Endothelial cell of umbilical vein (primary cell): ENCODE data around the gene TRIM65. TPM values are rescaled to one million over a fixed set of nuclear protein-coding genes. Genes with fewer than 3 reads are reported as not detected.
A peak's percentile ranks its signal among the peaks of the same experiment; 100 is the strongest.

Source experiments
- BruUV-seq: library from RNA; stranded (reverse); fragments of 400-500 nt; replicated peaks from 2 replicates; lab custom pipeline; 2021; lab: Mats Ljungman, UMichigan
- CTCF ChIA-PET: fragments of 300-600, 350-600 bp; sonication (Branson Sonifier 250); formaldehyde crosslinking; loops from one replicate; lab custom pipeline; 2021; ENCODE audit warnings: antibody characterized with exemption, inconsistent platforms; lab: Charles Lee
- POLR2A ChIA-PET: fragments of 300-600, 350-600 bp; sonication (Branson Sonifier 250); formaldehyde crosslinking; loops from one replicate; lab custom pipeline; 2021; ENCODE audit warnings: antibody characterized with exemption, inconsistent platforms; lab: Charles Lee
- DNase-seq: peaks from one replicate; pipeline ENCODE4 v3.0.0-alpha.2; 2011; ENCODE audit warnings: low read depth, low spot score
- FAIRE-seq: peaks from 2 replicates; lab custom pipeline; 2011; peaks lifted over from hg19 to GRCh38; lab: Jason Lieb, UNC
- H2AFZ ChIP-seq: 2 replicates; pipeline ENCODE4 v1.6.0; 2012; ENCODE audit warnings: low read depth, low read length, control low read depth, inconsistent platforms
- H3K27ac ChIP-seq: 2 replicates; pipeline ENCODE4 v1.5.1; 2011; ENCODE audit warnings: low read depth, mild to moderate bottlenecking, control low read depth, low read length, moderate library complexity; ENCODE audit not compliant: insufficient read depth
- H3K27me3 ChIP-seq, 2 experiments: 2 replicates each; pipeline versions ENCODE4 v1.6.0 to v1.6.1; 2011; ENCODE audit warnings: low read length in 2 of 2, mixed read lengths in 1 of 2; ENCODE audit not compliant: control insufficient read depth in 2 of 2, insufficient read depth in 2 of 2
- H3K36me3 ChIP-seq, 2 experiments: 2 replicates in 1 of 2; 3 replicates in 1 of 2; pipeline ENCODE4 v1.5.1; 2011; ENCODE audit warnings: low read length in 2 of 2, mild to moderate bottlenecking in 1 of 2, moderate library complexity in 1 of 2; ENCODE audit not compliant: control insufficient read depth in 2 of 2, insufficient read depth in 2 of 2; ENCODE audit errors: extremely low read depth in 1 of 2
- H3K4me1 ChIP-seq: 3 replicates; pipeline ENCODE4 v1.5.1; 2011; ENCODE audit warnings: mild to moderate bottlenecking, low read length; ENCODE audit not compliant: control insufficient read depth, insufficient read depth; ENCODE audit errors: extremely low read depth
- H3K4me2 ChIP-seq: 2 replicates; pipeline ENCODE4 v1.6.1; 2011; ENCODE audit warnings: low read length, control low read depth, mixed read lengths; ENCODE audit not compliant: insufficient read depth
- H3K4me3 ChIP-seq, 3 experiments: fragments of 200-600 bp in 1 of 3; sonication (generic), shearing (Covaris generic) in 1 of 3; replicated peaks in 1 of 3; 2 replicates each; pipeline ENCODE4 v1.5.1; 2011 to 2016; ENCODE audit warnings: control low read depth in 3 of 3, low read length in 3 of 3, mild to moderate bottlenecking in 2 of 3, inconsistent platforms in 1 of 3, low read depth in 1 of 3, moderate library complexity in 1 of 3; ENCODE audit not compliant: insufficient read depth in 1 of 3
- H3K79me2 ChIP-seq: 2 replicates; pipeline ENCODE4 v1.6.0; 2012; ENCODE audit warnings: low read length, inconsistent platforms; ENCODE audit not compliant: control insufficient read depth, insufficient read depth
- H3K9ac ChIP-seq: replicated peaks from 2 replicates; pipeline ENCODE3; 2011; ENCODE audit warnings: low read length, control low read depth; ENCODE audit not compliant: insufficient read depth; ENCODE audit errors: extremely low read depth
- H3K9me1 ChIP-seq: replicated peaks from 3 replicates; pipeline ENCODE4 v1.6.0; 2011; ENCODE audit warnings: mild to moderate bottlenecking, low read length; ENCODE audit not compliant: control insufficient read depth, insufficient read depth; ENCODE audit errors: extremely low read depth
- H3K9me3 ChIP-seq: replicated peaks from 2 replicates; pipeline ENCODE4 v1.5.1; 2012; ENCODE audit warnings: low read length, inconsistent platforms; ENCODE audit not compliant: control insufficient read depth, insufficient read depth
- H4K20me1 ChIP-seq: replicated peaks from 2 replicates; pipeline ENCODE3; 2011; ENCODE audit warnings: mild to moderate bottlenecking, low read length; ENCODE audit not compliant: control insufficient read depth, insufficient read depth; ENCODE audit errors: extremely low read depth
- CTCF ChIP-seq, 2 donors: IDR thresholded peaks; 1 replicate in 1 of 2; 2 replicates in 1 of 2; pipeline ENCODE4 v1.5.1; 2011; ENCODE audit warnings: low read length in 2 of 2, mild to moderate bottlenecking in 2 of 2, moderate library complexity in 2 of 2, control low read depth in 1 of 2, inconsistent platforms in 1 of 2, low read depth in 1 of 2; ENCODE audit not compliant: insufficient read depth in 1 of 2; ENCODE audit errors: extremely low read depth in 1 of 2
- EZH2 ChIP-seq: IDR thresholded peaks from 2 replicates; pipeline ENCODE4 v1.6.1; 2012; ENCODE audit warnings: borderline replicate concordance, low read depth, mild to moderate bottlenecking, moderate library complexity, low read length, inconsistent platforms; ENCODE audit not compliant: severe bottlenecking
- FOS ChIP-seq: IDR thresholded peaks from 2 replicates; pipeline ENCODE4 v1.6.1; 2011; ENCODE audit warnings: mild to moderate bottlenecking, low read length, moderate library complexity, borderline replicate concordance; ENCODE audit not compliant: insufficient read depth
- GATA2 ChIP-seq: IDR thresholded peaks from 2 replicates; pipeline ENCODE4 v1.7.0; 2011; ENCODE audit warnings: low read depth, mild to moderate bottlenecking, moderate library complexity, mixed read lengths, low read length; ENCODE audit not compliant: insufficient read length, insufficient read depth
- JUN ChIP-seq: IDR thresholded peaks from 2 replicates; pipeline ENCODE4 v1.6.1; 2011; ENCODE audit warnings: borderline replicate concordance, low read depth; ENCODE audit not compliant: insufficient read length, insufficient read depth
- POLR2A ChIP-seq: IDR thresholded peaks from 2 replicates; pipeline ENCODE4 v1.6.1; 2012; ENCODE audit warnings: low read depth, mild to moderate bottlenecking, control low read depth, low read length
- POLR2AphosphoS5 ChIP-seq: IDR thresholded peaks from 2 replicates; pipeline ENCODE4 v1.6.1; 2012; ENCODE audit warnings: low read depth, mild to moderate bottlenecking, control low read depth, low read length, moderate library complexity; ENCODE audit not compliant: insufficient read depth
- dilution Hi-C: fragments of 300-500 bp; cut with MboI; formaldehyde crosslinking; loops from one replicate; pipeline ENCODE4 v1.15.0; 2019; ENCODE audit warnings: low sequenced_read_pairs; ENCODE audit not compliant: extremely low pct_ligation_motif_present
- intact Hi-C: fragments of 100-400 bp; cut with micrococcal nuclease; formaldehyde crosslinking; loops from one replicate; pipeline ENCODE4 v1.10.0; 2022
- polyA plus RNA-seq, 4 experiments: library from polyadenylated mRNA; depleted of rRNA in 3 of 4; stranded (reverse) in 3 of 4; unstranded in 1 of 4; fragments of >200 nt; gene quantifications; 2 replicates each; pipeline versions ENCODE4 v1.2.1 to v1.2.3, GENCODE V29; 2011 to 2012; ENCODE audit warnings: missing spikeins in 1 of 4
- total RNA-seq: library from RNA; stranded (reverse); gene quantifications from 2 replicates; pipeline ENCODE4 v1.2.3, GENCODE V29; 2021

Gene TRIM65
- total and polyA plus RNA-seq, 2 donors (not counting 3 experiments of a cell fraction or from before 2014, with no cell fraction given), result 19.3 to 33.5 TPM

GRCh38 chr17:75878174-75878998, 18.4 kb downstream of the TRIM65 start, which contains the start of gene TRIM47:
Gene TRIM47, minus strand, starts transcription at chr17:75878581. Its CDS starts 33 bp downstream, at chr17:75878548.
- BruUV-seq, result TSS peak; percentile 31
- dilution Hi-C loops, result no loop called here
- POLR2A ChIA-PET, result interaction anchor here (0.6 to 3.0 kb wide), 4 partner anchors 17 to 478 kb away, joined by 3 to 17 read pairs (median 4); no protein-coding TSS in a partner anchor
- CTCF ChIA-PET, result interaction anchor here (0.7 to 10.3 kb wide), 13 partner anchors 11 to 114 kb away, joined by 3 to 241 read pairs (median 5); partner anchors contain the start of genes GALK1, TRIM65, UNC13D and WBP2
- peak within 1 kb of the TSS; percentile 82 for H3K9ac ChIP-seq
- H3K4me1 ChIP-seq, result peaks cover 29% of the 10 kb centered on the region
- H3K27me3 ChIP-seq, result no peaks in the 10 kb centered on the region
- FAIRE-seq, result peak; percentile 79
- H3K79me2 ChIP-seq, result peaks cover 6% of the 10 kb centered on the region
- H2AFZ ChIP-seq, result peak within 1 kb of the TSS; percentile 56
- H3K27ac ChIP-seq, result peak within 1 kb of the TSS; percentile 70
- peak; percentile 75 for TF ChIP-seq POLR2A
- TF ChIP-seq POLR2AphosphoS5, result peak; percentile 75
- TF ChIP-seq JUN, result no peak
- no peak for TF ChIP-seq GATA2
- TF ChIP-seq EZH2, result no peak
- TF ChIP-seq CTCF (IDR thresholded peaks at IDR 0.05; ENCODE audit: extremely low read depth in 1 of 2, insufficient read depth in 1 of 2, low read depth in 1 of 2, low read length in 2 of 2), result peak in 1 of 2 donors; percentile 21
- TF ChIP-seq FOS, result no peak
- peak within 1 kb of the TSS; percentile 1 to 67 (median 66) for H3K4me3 ChIP-seq
- peak; percentile 72 for DNase-seq
- no peaks in the 10 kb centered on the region for H3K9me3 ChIP-seq
- no peaks in the 10 kb centered on the region for H3K9me1 ChIP-seq
- peak within 1 kb of the TSS; percentile 33 for H3K4me2 ChIP-seq
- peaks cover 3 to 18% of the 10 kb centered on the region in 2 experiments for H3K36me3 ChIP-seq
- H4K20me1 ChIP-seq, result no peaks in the 10 kb centered on the region
- intact Hi-C loops, result no loop called here
